Frontal cortex (tissue), 4 donors: ENCODE measurements around the gene PARN. TPM values are rescaled to one million over a fixed set of nuclear protein-coding genes. Genes with fewer than 3 reads are reported as not detected.
"Not testable (repeated sequence)": the region's sequence is repeated elsewhere in the genome, so short reads cannot be mapped to it uniquely, and the experiment has no call there.

ENCODE experiments used
- DNase-seq, 2 donors: peaks; one replicate each; pipeline ENCODE4 v3.0.0; 2012; ENCODE audit warnings: low spot score in 2 of 2
- FAIRE-seq: peaks from 2 replicates; lab custom pipeline; 2012; peaks lifted over from hg19 to GRCh38; lab: Jason Lieb, UNC
- total RNA-seq: library from RNA; depleted of rRNA; stranded (reverse); fragments of >200 nt; gene quantifications from one replicate; pipeline ENCODE4 v1.2.3, GENCODE V29; 2014
- donor health status: control.
- donor health status: control.
- donor health status: control.

Gene PARN
- total RNA-seq, 1 donor from 2014 or later: 30.2 TPM

DNA sequence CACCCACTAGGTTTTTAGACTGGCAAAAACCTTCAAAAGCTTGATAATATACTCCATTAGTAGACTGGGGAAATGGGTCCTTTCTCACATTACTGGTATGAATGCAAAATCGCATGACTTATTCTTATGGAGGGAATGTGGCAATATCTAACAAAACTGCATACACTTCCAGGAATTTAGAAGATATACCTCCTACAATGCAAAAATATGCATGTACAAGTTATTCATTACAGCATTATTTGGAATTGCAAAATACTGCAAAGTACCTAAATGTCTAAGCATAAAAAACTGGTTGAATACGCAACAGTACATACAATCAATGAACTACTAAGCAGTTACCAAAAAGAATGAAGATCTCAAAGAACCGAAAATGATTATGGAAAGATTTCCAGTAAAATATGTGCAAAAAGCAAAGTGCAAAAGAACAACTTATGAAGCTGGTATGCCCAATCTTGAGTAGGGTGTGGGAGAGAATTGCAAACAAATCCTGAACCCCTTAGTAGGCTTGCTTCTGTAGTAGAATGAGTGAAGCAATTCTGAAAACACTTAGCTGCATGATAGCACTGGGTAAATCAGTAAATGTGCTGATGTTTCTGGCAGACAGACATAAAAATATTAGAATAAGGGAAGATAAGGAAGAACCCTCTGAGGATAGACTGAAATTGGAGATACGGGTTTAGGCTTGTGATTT lies 180.1 kb downstream of the PARN start:
- FAIRE-seq: no peak
- DNase-seq: no peak

DNA sequence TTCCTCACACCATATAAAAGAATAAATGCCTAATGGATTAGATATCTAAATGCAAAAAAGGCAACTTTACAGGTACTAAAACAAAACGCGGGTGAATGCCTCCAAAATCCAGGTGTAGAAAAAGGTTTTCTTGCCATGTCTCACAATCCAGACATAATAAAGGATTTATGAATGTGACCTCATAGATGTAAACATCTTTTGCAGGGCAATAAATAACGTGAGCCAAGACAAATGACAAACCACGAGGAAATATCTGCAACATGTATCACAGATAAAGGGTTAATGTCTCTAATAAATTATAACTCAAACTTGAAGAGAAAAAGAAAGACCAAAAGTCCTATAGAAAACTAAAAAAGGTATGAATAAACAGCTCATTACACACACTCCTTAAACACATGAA lies 180.7 kb downstream of the PARN start:
- no peak for FAIRE-seq

DNA sequence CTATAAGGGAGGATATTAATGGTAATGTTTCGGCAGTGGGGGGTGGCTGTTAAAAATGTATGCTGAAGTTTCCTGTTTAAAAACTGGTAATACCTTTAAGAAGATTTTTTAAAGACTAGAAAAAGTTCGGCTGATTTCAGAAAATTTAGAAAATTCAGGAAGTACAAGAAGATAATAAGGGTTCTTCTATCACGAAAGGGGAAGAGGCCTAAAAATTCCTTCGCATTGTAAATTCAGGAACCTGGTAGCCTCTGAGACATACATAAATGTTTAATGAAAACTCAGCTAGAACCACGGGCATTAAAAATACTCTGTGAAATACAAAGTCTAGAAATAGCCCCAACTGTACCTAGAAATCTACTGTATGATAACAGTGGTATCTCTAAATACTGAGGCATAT lies 181.2 kb downstream of the PARN start:
- DNase-seq (no peak), FAIRE-seq (no peak)

More for the DNA sequence above, 180.7 kb downstream of the PARN start:
- DNase-seq: no peak

DNA sequence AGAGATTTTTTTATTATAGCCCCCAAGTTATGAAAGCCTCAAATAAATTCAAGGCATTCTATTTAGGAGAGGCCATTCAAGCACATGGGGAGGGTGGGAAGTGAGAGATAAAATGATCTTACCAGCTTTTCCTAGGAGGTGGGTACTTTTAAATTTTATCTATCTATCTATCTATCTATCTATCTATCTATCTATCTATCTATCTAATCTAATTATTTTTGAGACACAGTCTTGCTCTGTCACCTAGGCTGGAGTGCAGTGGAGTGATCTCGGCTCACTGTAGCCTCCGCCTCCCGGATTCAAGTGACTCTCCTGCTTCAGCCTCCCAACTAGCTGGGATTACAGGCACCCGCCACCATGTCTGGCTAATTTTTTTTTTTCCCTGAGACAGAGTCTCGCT lies 182.3 kb downstream of the PARN start:
- FAIRE-seq (no peak), DNase-seq (no peak)

DNA sequence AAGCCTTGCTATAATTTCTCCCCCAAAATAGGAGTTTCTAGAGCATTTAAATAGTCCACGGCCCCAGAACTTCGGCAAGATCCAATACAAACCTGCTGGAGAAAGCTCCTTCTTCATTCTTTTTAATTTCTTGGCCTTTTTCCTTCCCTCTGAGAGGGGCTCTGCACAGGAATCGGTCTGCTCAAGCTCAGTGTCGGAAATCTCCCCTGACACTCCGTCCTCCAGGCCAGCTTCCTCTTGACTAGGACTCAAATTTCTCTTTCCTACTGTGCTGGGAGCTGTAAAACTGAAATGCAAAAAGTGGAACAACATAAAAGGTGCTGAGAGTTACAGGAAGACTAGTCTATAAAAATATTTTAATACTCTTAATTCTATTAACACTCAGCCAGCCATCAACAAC lies 183.3 kb downstream of the PARN start:
- no peak for FAIRE-seq

DNA sequence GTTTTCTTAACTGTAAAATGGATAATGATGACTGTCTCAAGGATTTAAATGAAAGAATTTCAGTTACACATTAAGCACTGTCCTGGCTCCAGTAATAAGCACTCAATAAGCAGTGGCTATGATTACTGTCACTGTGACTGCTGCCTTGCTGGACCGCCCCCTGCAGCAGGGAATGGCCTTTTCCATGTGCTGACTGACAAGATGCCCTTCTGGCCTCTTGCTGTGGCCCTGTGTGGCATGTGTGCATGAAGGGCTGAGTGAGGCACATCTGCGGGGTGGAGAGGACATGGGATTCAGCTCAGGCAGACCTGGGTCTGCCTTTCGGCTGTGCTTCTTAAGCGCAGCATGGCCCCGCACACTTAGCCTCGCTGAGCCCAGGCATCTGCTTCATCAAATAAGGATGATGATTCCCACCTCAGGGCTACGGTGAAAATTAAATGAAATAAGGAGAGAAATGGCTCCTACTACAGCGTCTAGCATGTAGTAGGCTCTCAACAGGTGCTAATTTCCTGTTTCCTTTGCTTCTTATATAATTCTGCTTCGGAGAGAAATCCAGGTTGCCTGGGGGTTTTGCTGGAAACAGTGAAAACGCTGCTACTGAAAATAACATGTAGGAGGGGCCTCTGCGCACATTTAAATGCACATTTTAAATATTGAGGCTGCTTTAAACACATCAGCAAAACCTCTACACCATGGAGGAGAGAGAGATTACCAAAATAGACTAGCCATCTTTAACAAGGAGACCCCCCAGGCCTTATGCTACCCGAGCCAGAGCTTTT lies 183.9 kb downstream of the PARN start:
- no peak for FAIRE-seq
- no peak for DNase-seq

More for the DNA sequence above, 183.3 kb downstream of the PARN start:
- no peak for DNase-seq

DNA sequence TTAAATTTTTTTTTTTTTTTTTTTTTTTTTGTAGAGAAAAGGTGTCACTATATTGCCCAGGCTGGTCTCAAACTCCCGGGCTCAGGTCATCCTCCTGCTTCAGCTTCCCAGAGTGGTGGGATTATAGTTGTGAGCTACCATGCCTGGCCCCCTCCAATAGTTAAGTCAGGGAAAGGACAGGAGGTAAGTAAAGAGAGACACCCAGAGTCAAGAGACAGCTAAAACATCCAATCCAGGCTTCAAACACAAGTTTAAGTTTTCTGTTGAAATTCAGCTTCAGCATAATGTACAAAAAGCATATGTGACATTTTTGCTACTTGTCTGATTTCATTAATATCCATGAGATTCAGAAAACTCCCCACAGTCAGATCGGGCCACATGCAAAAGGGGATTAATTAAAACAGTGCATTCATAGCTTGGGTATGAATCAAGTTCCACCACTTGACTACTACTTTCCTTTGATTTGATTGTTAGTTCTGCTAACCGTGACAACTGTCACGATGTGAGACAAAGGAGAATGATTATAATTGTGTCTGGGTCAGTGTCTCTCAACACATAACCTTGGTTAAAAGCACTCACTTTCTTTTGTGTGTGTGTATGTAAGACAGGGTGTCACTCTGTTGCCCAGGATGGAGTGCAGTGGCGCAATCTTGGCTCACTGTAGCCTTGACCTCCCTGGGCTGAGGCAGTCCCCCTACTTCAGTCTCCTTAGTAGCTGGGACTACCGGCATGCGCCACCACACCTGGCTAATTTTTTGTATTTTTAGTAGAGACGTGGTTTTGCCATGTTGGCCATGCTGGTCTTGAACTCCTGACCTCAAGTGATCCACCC lies 184.9 kb downstream of the PARN start:
- DNase-seq (no peak), FAIRE-seq (no peak)

DNA sequence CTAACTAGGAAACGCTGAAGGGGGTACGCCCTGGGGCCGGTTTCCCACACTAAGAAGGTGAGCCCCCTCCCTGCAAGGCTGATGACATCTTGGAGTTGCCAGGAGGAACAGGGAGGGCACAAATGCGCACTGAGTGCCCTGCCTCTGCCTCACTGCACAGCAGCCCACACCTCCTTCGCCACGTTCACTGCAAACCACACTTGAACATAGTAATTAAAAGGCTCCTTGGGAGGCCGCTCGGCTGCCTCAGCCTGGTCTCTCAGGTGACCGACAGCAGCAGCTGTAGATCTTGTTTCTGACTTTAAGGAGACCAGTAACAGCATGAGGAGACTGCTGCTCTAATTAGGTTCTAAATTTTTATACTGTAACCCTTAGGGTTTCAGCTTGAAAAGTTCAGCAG lies 188.5 kb downstream of the PARN start:
- DNase-seq, FAIRE-seq: not testable (repeated sequence)

DNA sequence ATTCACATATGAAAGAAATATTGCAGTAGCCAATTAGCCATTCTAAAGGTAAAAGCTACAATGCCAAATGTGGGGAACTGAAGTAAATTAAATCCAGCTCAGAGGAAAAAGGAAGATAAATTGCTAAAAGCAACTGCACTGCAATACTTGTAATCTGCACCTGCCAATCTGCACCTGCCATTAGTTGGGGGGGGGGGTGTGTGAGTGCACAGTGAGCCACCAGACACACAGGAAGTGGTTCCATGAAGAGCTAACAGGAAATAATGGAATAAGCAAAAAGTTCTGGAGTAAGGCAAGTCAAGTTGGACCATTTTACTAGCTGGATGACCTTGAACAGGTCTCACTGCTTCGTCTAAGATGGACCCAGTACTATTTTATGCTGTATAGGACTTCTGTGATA lies 191.8 kb downstream of the PARN start:
- DNase-seq (no peak), FAIRE-seq (no peak)

DNA sequence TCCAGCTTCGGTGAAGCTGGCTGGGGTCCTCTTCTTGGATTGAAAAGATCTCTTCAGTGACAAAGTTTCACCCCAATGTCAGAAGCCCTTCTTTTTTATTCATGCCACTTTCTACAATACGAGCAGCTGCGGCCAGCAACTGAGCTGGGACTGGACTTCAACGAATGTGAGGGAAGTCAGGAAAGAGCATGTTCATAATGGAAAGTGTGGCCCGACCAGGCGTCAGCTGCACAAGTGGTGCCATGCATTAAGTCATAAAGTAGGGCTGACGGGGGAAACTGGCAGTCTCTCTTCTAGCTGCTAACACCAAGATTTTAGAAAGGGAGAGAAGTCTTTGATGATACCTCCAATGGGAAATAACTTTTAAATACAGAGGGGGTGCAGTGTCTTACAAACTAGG lies 192.6 kb downstream of the PARN start:
- no peak for DNase-seq
- no peak for FAIRE-seq

DNA sequence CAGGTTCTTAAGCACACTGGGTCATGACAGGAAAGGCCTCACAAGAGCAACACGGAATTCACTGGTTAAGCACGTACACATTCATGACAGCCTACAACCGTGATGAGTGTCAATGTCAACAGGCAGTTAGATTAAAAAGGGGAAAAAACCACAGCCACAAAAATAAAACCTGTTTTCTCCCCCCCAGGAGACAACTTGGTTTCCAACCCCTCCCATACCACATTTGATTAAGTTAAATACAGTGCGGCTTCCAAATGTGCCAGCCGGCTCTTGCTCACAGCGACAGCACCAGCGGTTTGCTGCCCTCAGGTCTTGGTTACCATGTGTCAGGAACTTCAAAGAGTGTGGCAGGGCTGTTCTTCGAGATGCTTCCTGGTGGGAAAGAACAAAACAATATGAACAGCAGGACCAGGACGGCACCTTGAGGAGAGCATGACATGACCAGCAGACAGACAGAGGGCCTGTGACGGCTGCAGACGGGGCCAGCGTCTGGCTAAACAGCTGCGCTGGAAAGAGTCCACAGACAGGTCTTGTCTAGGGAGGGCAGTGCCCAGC lies 193.6 kb downstream of the PARN start:
- FAIRE-seq: no peak
- no peak for DNase-seq

DNA sequence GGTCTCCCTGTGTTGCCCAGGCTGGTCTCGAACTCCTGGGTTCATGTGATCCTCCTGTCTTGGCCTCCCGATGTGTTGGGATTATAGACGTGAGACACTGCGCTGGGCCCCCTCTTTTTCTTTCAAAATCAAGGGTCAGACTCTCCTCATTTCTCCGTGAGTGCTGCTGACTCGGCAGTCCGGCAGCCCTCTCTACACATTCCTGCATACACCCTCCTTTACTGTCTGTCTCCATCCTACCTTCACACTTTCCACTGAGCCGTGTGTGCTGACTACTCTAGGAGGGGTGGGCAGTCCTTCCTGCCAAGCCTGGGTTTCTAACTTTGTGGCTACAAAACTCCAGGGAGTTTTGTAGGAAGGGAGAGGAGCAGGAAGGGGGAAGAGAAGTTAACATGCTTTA lies 195.2 kb downstream of the PARN start:
- DNase-seq (no peak), FAIRE-seq (no peak)

DNA sequence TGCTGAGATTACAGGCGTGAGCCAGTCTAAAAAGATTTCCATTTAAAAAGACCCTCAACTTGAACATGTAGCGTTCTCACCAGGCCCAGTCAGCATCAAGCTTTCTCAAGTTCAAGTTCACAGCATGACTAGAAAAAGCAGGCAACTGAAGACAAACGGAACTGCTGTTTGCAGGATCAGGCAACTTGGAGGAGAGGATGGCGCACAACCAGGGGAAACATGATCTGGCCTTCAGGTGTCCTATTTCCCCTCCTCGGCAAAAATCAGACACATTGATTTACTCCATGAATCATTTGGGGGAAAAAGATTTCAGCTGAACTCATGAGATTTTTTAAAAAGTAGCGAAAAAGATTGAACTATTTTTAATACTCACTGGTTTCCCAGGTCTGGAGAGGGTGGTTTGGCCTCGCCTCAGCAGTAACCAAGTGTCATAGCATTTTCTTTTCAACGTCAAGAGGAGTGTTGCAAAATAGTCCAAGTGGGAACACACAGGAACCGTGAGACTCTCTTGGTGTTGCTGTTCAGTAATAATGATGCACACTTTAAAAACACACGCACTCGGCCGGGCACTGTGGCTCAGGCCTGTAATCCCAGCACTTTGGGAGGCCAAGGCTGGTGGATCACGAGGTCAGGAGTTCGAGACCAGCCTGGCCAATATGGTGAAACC lies 201.0 kb downstream of the PARN start:
- not testable (repeated sequence) for FAIRE-seq

DNA sequence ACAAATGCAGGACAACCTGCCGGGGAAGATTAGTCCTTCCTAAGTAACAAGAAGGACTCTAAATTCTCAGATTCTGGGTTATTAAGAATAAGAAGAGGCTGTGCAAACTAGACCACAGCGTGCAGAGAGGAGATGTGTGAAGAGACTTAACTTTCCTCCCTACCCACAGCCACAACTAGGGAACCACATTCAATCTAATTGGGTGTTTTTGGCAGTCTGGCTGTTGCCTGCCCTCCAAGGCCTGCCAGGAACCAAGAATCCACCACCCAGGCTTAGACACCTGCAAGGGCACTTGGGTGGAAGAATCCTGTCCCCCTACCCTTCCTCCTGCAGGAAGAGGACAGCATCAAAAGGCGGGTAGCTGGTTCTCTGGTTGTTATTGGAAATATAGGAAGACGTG lies 202.0 kb downstream of the PARN start:
- no peak for FAIRE-seq
- no peak for DNase-seq

More for the DNA sequence above, 201.0 kb downstream of the PARN start:
- not testable (repeated sequence) for DNase-seq

DNA sequence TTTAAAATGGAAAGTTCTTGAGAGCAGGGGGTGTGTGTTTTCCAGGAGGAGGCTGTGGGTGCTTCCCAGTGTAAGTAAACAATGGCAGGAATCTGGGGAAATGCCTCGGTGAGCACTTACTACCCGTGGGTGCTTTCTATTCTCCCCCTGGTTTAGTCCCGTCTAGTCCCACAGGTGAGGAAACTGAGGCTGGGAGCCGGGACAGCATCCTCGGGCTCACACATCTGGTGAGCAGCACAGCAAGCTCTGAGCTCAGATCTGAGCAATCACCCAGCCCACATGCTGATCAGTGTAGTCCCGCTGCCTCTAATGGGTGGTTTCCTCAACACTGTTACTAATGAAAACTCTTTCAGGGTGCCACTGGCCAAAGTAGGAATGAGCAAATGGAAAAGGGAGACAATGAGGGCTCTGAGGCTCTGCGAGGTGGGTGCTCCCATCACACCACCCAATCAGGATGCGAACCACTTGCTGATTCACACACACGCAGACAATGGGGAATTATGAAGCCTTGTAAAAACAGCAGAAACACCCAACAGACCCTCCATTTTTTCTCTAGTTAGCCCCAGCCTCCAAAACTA lies 202.6 kb downstream of the PARN start:
- no peak for FAIRE-seq

DNA sequence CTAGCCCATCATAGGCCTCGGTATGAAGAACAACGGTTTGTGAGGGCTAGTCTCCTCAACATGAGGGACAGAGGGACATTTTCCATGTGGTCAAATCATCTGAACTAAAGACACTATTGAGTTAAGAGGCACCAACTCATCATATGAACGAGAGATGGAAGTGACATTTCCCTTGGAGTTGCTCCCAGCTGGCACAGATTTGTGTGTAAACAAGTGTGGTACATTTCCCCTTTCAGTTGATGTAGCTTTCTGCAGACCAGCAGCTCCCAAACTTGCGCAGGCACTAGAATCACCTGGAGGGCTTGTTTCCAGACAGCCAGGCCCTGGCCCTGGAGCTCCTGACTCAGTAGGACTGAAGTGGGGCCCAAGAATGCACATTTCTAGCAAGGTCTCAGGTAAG lies 205.5 kb downstream of the PARN start:
- DNase-seq: no peak
- FAIRE-seq: no peak

More for the DNA sequence above, 202.6 kb downstream of the PARN start:
- no peak for DNase-seq

DNA sequence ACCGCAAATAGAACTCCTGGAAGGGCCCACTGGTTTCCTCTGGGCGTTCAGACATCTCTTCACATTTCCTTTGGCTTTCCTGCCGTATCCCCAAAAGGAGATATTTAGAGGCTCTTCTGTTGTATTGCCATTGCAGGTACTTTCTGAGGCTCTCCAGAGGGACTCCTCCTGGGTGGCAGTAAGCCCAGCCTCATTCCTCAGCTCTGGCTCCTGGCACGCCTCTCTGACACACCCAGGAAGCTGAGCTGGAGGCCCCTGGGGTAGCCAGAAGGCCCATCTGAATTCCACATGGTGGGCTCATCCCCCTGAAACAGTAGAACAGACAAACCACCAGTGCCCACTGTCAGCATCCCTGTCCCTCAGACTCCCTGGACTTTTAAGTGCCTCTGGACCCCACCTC lies 206.7 kb downstream of the PARN start:
- no peak for DNase-seq
- FAIRE-seq: no peak

DNA sequence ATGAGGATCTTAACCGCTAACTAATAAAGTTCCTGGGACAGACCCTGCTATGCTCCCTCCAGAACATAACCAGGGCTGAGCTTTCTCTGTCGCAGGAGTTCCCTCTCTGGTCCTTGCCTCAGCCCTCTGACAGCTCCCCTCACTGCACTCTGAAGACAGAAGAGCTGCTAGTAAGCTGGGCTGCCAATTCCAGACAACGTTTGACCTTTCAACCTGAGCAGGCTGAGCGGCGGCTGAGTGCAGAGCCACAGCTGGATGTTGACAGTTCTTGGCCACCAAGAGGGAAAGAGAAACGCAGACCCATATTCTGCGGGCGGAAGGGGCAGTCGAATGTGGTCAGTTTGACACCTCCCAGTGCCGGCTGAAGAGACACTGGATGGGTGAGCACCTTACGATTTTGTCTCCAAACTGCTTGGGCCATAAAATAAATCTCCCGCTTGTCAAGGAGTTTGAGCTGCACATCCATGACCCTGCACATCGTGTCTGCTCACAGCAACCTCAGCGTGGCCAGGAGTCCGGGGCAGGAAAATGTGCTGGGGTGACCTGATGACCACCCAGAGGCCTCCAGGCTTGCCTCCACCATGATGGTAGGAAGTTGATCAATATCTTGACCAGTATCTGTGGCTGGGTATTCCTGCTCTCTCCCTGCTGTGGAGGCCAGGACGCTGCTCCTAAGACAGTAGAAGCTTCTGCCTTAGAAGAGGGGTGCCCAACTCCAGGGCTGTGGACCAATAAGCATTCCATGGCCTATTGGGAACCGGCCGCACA lies 209.2 kb downstream of the PARN start:
- FAIRE-seq (no peak), DNase-seq (no peak)

DNA sequence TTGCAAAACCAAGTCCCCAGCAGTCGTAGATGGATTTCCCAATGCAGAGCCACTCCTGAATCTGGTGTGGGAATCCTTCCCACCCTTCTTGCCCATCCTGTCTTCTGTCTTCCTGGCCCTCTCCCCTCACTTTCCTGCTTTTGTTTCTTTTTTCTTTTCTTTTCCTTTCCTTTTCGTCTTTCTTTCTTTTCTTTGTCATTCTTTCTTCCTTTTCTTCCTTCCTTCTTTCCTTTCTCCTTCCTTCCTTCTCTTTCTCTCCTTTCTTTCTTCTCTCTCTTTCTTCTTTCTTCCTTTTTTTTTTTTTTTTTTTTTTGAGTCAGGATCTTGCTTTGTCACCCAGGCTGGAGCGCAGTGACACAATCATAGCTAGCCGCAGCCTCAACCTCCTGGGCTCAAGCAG lies 209.8 kb downstream of the PARN start:
- not testable (repeated sequence) for FAIRE-seq, DNase-seq
